ENCODE data around the gene MID2. TPM values are rescaled to one million over a fixed set of nuclear protein-coding genes. Genes with fewer than 3 reads are reported as not detected.

MID2 gene
- total RNA-seq, 1 donor from 2014 or later: 7.2 TPM

DNA sequence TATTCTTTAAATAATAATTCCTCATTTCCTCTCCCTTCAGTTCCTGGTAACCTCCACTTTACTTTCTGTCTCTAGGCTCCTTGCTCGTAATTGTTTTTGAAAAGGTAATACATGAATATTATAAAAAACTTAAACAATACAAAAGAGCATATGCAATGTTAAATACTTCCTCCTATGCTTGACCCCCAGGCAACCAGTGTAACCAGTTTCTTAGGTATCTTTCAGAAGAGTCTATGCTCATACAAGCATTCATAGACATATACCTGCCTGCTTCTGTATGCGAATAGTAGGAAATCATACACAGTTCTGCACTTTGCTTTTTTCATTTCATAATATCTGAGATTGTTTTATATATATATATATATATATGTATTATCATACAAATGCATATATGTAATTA lies 2.6 kb upstream of the MID2 start:
- Mint-ChIP-seq H3K4me3 (ENCODE audit: unreplicated experiment) (no peak overlapping the region), H3K27ac (ENCODE audit: unreplicated experiment) (no peak overlapping the region), H3K27me3 (ENCODE audit: unreplicated experiment) (peaks cover 1% of the 10 kb centered on the region), H3K4me1 (ENCODE audit: unreplicated experiment) (peaks cover 10% of the 10 kb centered on the region), H3K36me3 (ENCODE audit: low read depth, unreplicated experiment) (no peaks in the 10 kb centered on the region), H3K9me3 (ENCODE audit: unreplicated experiment) (no peaks in the 10 kb centered on the region)
- TF ChIP-seq, protein P1, sequence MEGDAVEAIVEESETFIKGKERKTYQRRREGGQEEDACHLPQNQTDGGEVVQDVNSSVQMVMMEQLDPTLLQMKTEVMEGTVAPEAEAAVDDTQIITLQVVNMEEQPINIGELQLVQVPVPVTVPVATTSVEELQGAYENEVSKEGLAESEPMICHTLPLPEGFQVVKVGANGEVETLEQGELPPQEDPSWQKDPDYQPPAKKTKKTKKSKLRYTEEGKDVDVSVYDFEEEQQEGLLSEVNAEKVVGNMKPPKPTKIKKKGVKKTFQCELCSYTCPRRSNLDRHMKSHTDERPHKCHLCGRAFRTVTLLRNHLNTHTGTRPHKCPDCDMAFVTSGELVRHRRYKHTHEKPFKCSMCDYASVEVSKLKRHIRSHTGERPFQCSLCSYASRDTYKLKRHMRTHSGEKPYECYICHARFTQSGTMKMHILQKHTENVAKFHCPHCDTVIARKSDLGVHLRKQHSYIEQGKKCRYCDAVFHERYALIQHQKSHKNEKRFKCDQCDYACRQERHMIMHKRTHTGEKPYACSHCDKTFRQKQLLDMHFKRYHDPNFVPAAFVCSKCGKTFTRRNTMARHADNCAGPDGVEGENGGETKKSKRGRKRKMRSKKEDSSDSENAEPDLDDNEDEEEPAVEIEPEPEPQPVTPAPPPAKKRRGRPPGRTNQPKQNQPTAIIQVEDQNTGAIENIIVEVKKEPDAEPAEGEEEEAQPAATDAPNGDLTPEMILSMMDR (IDR thresholded peaks at IDR 0.05; ENCODE audit: unreplicated experiment): no peak
- no peak for DNase-seq (ENCODE audit: low spot score)

DNA sequence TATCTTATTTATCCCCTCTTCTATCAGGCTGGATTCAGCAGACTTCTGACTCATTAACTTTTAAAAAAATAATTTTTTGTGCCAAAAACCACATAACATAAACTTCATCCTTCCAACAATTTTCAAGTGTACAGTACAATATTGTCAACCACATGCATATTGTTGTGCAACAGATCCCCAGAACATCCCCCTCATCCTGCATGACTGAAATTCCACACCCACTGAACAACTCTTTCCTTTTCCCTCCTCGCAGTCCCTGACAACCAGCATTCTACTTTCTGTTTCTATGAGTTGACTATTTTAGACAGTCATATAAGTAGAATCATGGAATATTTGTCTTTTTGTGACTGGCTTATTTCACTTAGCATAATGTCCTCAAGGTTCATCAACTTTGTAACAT lies 2.2 kb upstream of the MID2 start:
- no peaks in the 10 kb centered on the region for H3K9me3 Mint-ChIP-seq (ENCODE audit: unreplicated experiment)
- no peaks in the 10 kb centered on the region for H3K36me3 Mint-ChIP-seq (ENCODE audit: low read depth, unreplicated experiment)
- H3K4me3 Mint-ChIP-seq (ENCODE audit: unreplicated experiment): no peak overlapping the region
- TF ChIP-seq, protein P1 (IDR thresholded peaks at IDR 0.05; ENCODE audit: unreplicated experiment): no peak
- no peak overlapping the region for H3K27ac Mint-ChIP-seq (ENCODE audit: unreplicated experiment)
- H3K4me1 Mint-ChIP-seq (ENCODE audit: unreplicated experiment): peaks cover 11% of the 10 kb centered on the region
- peaks cover 1% of the 10 kb centered on the region for H3K27me3 Mint-ChIP-seq (ENCODE audit: unreplicated experiment)
- DNase-seq (ENCODE audit: low spot score): no peak

DNA sequence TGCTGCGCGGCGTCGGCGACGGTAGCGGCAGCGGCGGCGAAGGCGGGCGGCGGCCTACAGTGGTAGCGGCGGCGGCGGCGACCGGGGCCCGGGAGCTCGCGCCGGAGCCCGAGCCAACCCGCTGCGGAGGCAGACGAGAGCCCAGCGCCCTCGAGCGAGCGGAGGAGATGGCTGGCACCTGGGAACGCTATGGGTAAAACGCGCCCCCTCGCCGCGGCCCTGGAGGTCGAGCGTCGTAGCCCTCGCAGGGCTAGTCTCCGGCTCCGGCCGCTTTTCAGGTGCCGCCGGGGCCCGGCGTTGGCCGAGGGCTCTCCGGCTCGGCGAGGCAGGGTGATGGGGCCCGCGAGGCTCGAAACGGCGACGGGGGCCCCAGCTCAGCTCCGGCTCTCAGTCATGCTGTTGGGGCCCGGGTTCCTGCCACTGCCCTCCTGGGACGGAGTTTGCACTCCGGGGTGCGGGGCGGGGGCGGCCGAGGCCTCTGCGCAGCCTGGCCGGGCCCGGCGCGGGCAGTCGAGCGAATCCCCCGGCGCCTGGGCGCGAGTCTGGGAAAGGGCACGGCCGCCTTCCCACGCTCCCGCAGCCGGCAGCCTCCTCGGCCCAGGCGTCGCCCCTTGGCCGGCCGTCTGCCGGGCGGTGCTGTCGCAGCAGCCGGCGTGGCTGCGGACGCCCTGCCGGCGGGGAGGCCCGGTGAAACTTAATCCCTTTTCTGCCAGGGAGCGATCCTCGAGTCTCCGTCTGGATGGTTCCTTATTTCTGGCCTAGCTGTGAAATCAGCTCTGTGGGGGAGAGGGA lies 768 bp downstream of the MID2 start:
- H3K4me3 Mint-ChIP-seq (ENCODE audit: unreplicated experiment): peak overlapping the region; percentile 87
- no peaks in the 10 kb centered on the region for H3K27me3 Mint-ChIP-seq (ENCODE audit: unreplicated experiment)
- no peaks in the 10 kb centered on the region for H3K36me3 Mint-ChIP-seq (ENCODE audit: low read depth, unreplicated experiment)
- DNase-seq (ENCODE audit: low spot score): peak; percentile 22
- no peaks in the 10 kb centered on the region for H3K9me3 Mint-ChIP-seq (ENCODE audit: unreplicated experiment)
- peaks cover 11% of the 10 kb centered on the region for H3K4me1 Mint-ChIP-seq (ENCODE audit: unreplicated experiment)
- TF ChIP-seq, protein P1 (IDR thresholded peaks at IDR 0.05; ENCODE audit: unreplicated experiment): no peak
- H3K27ac Mint-ChIP-seq (ENCODE audit: unreplicated experiment): peak overlapping the region; percentile 30

DNA sequence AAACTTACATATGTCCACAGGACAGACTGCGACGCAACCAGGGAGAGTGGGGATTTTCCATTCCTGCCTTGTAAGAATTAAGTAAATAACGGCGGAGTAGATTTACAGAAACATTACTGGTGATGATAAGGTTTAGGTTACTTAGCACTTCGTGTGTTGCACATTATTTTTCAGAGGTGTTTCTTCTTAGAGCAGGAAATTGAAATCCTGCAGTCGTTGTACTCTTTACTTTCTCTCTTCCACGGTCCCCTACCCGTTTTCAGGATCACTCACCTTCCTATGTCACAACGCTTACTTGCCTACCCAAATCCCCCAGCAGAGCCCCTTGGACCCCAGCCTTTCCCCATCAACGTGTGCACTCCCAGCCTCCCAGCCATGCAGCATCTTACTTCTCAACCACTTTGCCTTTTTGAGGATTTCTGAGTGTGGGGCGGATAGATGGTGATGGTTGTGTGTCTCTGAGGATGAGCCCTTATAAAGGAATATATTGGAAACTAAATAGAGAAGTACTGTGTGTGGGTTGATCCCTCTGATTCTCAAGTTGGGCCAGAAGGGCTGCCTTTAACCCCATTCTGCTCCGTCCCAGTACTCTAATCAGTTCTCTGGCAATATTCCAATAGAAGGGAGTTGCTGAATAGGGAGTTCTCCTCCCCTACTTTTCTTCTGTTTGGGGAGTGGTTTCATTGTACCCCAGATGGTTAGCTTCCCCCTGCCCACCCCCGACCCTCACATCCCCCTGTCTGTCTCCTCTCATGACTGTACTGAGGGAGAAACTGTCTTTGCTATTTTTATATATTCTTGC lies 1.6 kb downstream of the MID2 start:
- no peaks in the 10 kb centered on the region for H3K27me3 Mint-ChIP-seq (ENCODE audit: unreplicated experiment)
- peak overlapping the region; percentile 87 for H3K4me3 Mint-ChIP-seq (ENCODE audit: unreplicated experiment)
- H3K27ac Mint-ChIP-seq (ENCODE audit: unreplicated experiment): peak overlapping the region; percentile 30
- no peak for DNase-seq (ENCODE audit: low spot score)
- TF ChIP-seq, protein P1 (IDR thresholded peaks at IDR 0.05; ENCODE audit: unreplicated experiment): no peak
- peaks cover 11% of the 10 kb centered on the region for H3K4me1 Mint-ChIP-seq (ENCODE audit: unreplicated experiment)
- no peaks in the 10 kb centered on the region for H3K9me3 Mint-ChIP-seq (ENCODE audit: unreplicated experiment)
- H3K36me3 Mint-ChIP-seq (ENCODE audit: low read depth, unreplicated experiment): no peaks in the 10 kb centered on the region

DNA sequence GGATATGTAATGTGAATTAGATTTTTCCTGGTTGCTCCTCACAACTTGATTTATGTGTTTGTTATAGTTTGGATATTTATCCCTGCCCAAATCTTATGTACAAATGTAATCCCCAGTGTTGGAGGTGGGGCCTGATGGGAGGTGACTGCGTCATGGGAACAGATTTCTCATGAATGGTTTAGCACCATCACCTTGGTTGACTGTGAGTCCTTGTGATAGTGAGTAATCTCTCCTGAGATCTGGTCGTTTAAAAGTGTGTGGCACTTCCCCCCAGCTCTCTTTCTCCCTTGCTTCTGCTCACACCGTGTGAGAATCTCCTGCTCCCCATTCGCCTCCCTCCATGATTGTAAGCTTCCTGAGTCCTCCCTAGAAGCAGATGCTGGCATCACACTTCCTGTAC lies 2.2 kb downstream of the MID2 start:
- Mint-ChIP-seq H3K27me3 (ENCODE audit: unreplicated experiment) (no peaks in the 10 kb centered on the region), H3K27ac (ENCODE audit: unreplicated experiment) (no peak overlapping the region), H3K9me3 (ENCODE audit: unreplicated experiment) (no peaks in the 10 kb centered on the region), H3K36me3 (ENCODE audit: low read depth, unreplicated experiment) (no peaks in the 10 kb centered on the region), H3K4me1 (ENCODE audit: unreplicated experiment) (peaks cover 11% of the 10 kb centered on the region), H3K4me3 (ENCODE audit: unreplicated experiment) (peak overlapping the region; percentile 37)
- TF ChIP-seq, protein P1 (IDR thresholded peaks at IDR 0.05; ENCODE audit: unreplicated experiment): no peak
- DNase-seq (ENCODE audit: low spot score): no peak
